Prostate gland (tissue), 2 donors: Measurements from ENCODE around the gene KANSL3. TPM values are rescaled to one million over a fixed set of nuclear protein-coding genes. Genes with fewer than 3 reads are reported as not detected.

Source experiments
- DNase-seq: peaks from one replicate; pipeline ENCODE4 v3.0.0-alpha.2; 2019; ENCODE audit warnings: low spot score
- H3K27ac ChIP-seq, 2 donors: fragments of 200-600 bp; sonication (generic); 2 replicates each; pipeline ENCODE4 v1.5.1; 2017 to 2019
- H3K27me3 ChIP-seq: fragments of 200-600 bp; sonication (generic); replicated peaks from 2 replicates; pipeline ENCODE4 v1.5.1; 2019; ENCODE audit not compliant: insufficient read depth
- H3K36me3 ChIP-seq, 2 donors: fragments of 200-600 bp; sonication (generic); 1 replicate in 1 of 2; 2 replicates in 1 of 2; pipeline versions ENCODE4 v1.5.1 to v1.8.1; 2017 to 2019
- H3K4me1 ChIP-seq: fragments of 200-600 bp; sonication (generic); replicated peaks from 2 replicates; pipeline ENCODE4 v1.5.1; 2019
- H3K4me3 ChIP-seq, 2 donors: fragments of 200-600 bp; sonication (generic); 2 replicates each; pipeline ENCODE4 v1.5.1; 2017 to 2019
- H3K9me3 ChIP-seq: fragments of 200-600 bp; sonication (generic); 2 replicates; pipeline ENCODE4 v1.5.1; 2017
- POLR2A ChIP-seq: fragments of 450-650 bp; IDR thresholded peaks from one replicate; pipeline ENCODE4 v1.6.1; 2016; ENCODE audit warnings: antibody characterized with exemption, mild to moderate bottlenecking
- POLR2AphosphoS5 ChIP-seq: sonication (generic); formaldehyde crosslinking; IDR thresholded peaks from one replicate; pipeline ENCODE4 v1.6.1; 2017; ENCODE audit warnings: antibody characterized with exemption
- WGBS: methylation state at CpG from one replicate; pipeline ENCODE4 v1.1.5; 2018; 5-methylcytosine and 5-hydroxymethylcytosine counted together
- intact Hi-C: fragments of 100-400 bp; cut with DNase I; formaldehyde crosslinking; loops from one replicate; pipeline ENCODE4 v1.14.2; 2022
- total RNA-seq, 2 donors: library from RNA; depleted of rRNA; stranded (reverse); fragments of >200 nt; gene quantifications; one replicate each; pipeline ENCODE4 v1.1.0, GENCODE V29; 2016
- TF ChIP-seq, protein P1 (sequence below), 4 experiments: fragments of 200-600 bp in 2 of 4; fragments of 450-650 bp in 2 of 4; sonication (generic) in 2 of 4; IDR thresholded peaks; 1 replicate in 3 of 4; 2 replicates in 1 of 4; pipeline ENCODE4 v1.5.1; 2016 to 2019; ENCODE audit warnings: antibody characterized with exemption in 4 of 4, mild to moderate bottlenecking in 2 of 4, moderate library complexity in 2 of 4

KANSL3 gene
- total RNA-seq, 2 donors from 2014 or later: 41.3 to 70.0 TPM

DNA sequence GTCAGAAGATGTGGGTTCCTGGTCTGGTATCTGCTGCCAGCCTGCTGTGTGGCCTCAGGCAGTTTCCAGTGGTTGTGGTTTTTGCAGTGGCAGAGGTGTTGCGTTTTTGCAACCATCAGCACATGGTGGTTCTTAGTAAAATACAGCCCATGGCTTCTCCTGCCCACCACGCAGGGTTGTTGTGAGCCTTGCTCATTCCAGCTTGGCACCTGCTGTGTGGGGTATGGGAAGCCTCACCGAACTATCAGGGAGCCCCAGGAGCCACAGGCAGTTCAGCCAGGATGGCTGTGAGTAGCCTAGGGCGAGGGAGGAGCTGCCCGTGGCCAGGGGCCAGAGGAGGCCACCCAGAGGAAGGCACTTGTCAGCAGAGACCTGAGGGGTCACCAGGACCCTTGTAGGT is 91.8 kb downstream of the KANSL3 start:
- Histone ChIP-seq H3K4me3 (no peak overlapping the region), H3K4me1 (no peaks in the 10 kb centered on the region), H3K27ac (no peak overlapping the region), H3K27me3 (no peaks in the 10 kb centered on the region), H3K36me3 (no peaks in the 10 kb centered on the region), H3K9me3 (no peaks in the 10 kb centered on the region)
- TF ChIP-seq, protein P1, sequence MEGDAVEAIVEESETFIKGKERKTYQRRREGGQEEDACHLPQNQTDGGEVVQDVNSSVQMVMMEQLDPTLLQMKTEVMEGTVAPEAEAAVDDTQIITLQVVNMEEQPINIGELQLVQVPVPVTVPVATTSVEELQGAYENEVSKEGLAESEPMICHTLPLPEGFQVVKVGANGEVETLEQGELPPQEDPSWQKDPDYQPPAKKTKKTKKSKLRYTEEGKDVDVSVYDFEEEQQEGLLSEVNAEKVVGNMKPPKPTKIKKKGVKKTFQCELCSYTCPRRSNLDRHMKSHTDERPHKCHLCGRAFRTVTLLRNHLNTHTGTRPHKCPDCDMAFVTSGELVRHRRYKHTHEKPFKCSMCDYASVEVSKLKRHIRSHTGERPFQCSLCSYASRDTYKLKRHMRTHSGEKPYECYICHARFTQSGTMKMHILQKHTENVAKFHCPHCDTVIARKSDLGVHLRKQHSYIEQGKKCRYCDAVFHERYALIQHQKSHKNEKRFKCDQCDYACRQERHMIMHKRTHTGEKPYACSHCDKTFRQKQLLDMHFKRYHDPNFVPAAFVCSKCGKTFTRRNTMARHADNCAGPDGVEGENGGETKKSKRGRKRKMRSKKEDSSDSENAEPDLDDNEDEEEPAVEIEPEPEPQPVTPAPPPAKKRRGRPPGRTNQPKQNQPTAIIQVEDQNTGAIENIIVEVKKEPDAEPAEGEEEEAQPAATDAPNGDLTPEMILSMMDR (IDR thresholded peaks at IDR 0.05): no peak
- TF ChIP-seq POLR2AphosphoS5 (no peak), POLR2A (no peak)
- intact Hi-C loops: no loop called here
- WGBS: 89% methylated on average over 5 of the region's 5 CpGs
- no peak for DNase-seq

Other genes starting within 250 kb of the KANSL3 start
- gene NEURL3, start 133.0 kb downstream of the KANSL3 start, total RNA-seq: 10 to 100 TPM in 1 of 2 donors, 1 to 10 TPM in 1; 8.9 to 28.9 TPM
- gene ARID5A, start 101.6 kb downstream of the KANSL3 start, total RNA-seq: 10 to 100 TPM; 23.0 to 54.6 TPM
- 1 to 10 TPM in 1 of 2 donors, under 1 TPM in 1; 0.59 to 2.3 TPM for gene FER1L5, start 4.5 kb upstream of the KANSL3 start, total RNA-seq
- gene LMAN2L, start 101.8 kb upstream of the KANSL3 start, total RNA-seq: 10 to 100 TPM; 26.1 to 26.8 TPM
- 10 to 100 TPM in 1 of 2 donors, 1 to 10 TPM in 1; 9.2 to 13.9 TPM for gene CNNM4, start 122.6 kb upstream of the KANSL3 start, total RNA-seq
- 10 to 100 TPM; 29.7 to 29.8 TPM for gene CNNM3, start 178.0 kb upstream of the KANSL3 start, total RNA-seq
- gene ANKRD23, start 205.7 kb upstream of the KANSL3 start, total RNA-seq: 10 to 100 TPM; 11.4 to 15.2 TPM
- 10 to 100 TPM; 21.2 to 38.7 TPM for gene ANKRD39, start 219.7 kb upstream of the KANSL3 start, total RNA-seq
- 10 to 100 TPM; 35.8 to 45.9 TPM for gene SEMA4C, start 231.8 kb upstream of the KANSL3 start, total RNA-seq